Cardiac fibroblast (primary cell): Measurements from ENCODE around the gene XYLT1.
"Not testable (repeated sequence)": the region's sequence is repeated elsewhere in the genome, so short reads cannot be mapped to it uniquely, and the experiment has no call there.

Source experiments
- DNase-seq, 2 donors: peaks; one replicate each; pipeline versions ENCODE4 v3.0.0 to v3.0.0-alpha.2; 2010; ENCODE audit warnings: low read depth in 2 of 2
- H3K4me3 ChIP-seq, 2 donors: replicated peaks in 1 of 2; 1 replicate in 1 of 2; 2 replicates in 1 of 2; pipeline ENCODE4 v1.5.1; 2011; ENCODE audit warnings: low read depth in 2 of 2, low read length in 2 of 2, mild to moderate bottlenecking in 2 of 2, moderate library complexity in 1 of 2
- TF ChIP-seq, protein P1 (sequence below): IDR thresholded peaks from one replicate; pipeline ENCODE4 v1.5.1; 2011; ENCODE audit warnings: low read depth, mild to moderate bottlenecking, low read length, inconsistent platforms

XYLT1 gene

DNA sequence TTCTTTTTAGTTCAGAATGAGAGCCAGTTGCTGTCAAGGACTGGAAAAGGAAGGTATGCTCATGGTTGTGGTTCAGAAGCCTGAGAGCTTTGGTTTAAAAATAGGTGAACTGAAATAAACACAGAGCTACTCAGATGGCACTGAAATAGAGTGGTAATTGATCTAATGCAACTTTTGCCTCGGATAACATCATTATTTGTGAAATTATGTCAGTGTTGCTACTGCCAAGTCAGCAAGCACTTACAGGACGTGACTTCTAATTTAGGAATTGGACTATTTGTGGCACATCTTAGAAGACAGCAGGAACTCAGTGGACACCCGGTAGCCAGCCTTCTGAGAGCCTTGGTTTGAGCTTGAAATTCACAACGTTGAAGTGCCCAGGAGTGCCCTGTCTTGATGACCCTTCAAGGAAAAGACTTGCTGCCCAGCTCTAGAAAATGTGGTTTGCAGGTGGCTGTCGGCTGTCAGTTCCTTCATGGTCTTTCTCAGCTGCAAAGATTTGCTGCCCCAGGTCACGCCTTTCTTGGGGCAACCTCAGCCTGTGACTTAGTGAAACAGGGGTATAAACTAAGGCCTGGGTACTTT, 42.0 kb upstream of the XYLT1 start:
- H3K4me3 ChIP-seq: no peak overlapping the region
- TF ChIP-seq, protein P1, sequence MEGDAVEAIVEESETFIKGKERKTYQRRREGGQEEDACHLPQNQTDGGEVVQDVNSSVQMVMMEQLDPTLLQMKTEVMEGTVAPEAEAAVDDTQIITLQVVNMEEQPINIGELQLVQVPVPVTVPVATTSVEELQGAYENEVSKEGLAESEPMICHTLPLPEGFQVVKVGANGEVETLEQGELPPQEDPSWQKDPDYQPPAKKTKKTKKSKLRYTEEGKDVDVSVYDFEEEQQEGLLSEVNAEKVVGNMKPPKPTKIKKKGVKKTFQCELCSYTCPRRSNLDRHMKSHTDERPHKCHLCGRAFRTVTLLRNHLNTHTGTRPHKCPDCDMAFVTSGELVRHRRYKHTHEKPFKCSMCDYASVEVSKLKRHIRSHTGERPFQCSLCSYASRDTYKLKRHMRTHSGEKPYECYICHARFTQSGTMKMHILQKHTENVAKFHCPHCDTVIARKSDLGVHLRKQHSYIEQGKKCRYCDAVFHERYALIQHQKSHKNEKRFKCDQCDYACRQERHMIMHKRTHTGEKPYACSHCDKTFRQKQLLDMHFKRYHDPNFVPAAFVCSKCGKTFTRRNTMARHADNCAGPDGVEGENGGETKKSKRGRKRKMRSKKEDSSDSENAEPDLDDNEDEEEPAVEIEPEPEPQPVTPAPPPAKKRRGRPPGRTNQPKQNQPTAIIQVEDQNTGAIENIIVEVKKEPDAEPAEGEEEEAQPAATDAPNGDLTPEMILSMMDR: no peak
- DNase-seq: peak in 1 of 2 donors; percentile 19

DNA sequence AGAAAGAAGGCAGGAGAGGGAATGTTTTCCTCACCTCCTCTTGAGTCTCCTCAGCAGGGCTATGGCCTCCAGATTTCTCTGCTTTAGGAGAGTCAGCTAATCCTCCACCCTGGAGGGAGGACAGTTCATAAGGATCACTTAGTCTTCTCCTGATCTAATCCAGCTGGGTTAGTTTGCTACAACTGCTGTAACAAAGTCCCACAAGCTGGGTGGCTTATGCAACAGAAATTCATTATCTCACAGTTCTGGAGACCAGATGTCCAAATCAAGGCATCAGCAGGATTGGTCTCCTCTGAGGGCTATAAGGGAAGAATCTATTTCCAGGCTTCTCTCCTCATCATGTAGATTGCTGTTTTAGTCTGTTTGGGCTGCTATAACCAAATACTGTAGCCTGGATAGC, 40.6 kb upstream of the XYLT1 start:
- peak in 1 of 2 donors; percentile 9 for DNase-seq
- TF ChIP-seq, protein P1: no peak
- no peak overlapping the region for H3K4me3 ChIP-seq

DNA sequence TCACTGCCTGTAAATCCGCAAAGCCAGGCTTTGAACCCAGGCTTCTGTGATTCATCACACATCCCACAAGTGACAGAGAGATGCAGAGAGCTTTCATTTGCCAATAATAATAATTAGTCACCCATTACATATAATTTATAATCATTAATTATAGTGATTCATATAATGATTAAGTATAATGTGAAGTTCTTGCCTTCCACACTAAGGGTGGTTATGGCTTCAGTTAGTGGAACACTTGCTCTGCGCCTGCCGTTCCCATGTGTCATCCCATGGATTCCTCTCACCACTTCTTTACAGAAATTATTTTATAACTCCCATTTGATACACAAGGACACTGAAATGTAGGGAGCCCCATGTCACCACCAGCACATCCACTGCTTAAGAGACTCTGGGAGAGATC, 39.8 kb upstream of the XYLT1 start:
- peak in 1 of 2 donors; percentile 10 for DNase-seq
- no peak overlapping the region for H3K4me3 ChIP-seq
- TF ChIP-seq, protein P1: no peak

DNA sequence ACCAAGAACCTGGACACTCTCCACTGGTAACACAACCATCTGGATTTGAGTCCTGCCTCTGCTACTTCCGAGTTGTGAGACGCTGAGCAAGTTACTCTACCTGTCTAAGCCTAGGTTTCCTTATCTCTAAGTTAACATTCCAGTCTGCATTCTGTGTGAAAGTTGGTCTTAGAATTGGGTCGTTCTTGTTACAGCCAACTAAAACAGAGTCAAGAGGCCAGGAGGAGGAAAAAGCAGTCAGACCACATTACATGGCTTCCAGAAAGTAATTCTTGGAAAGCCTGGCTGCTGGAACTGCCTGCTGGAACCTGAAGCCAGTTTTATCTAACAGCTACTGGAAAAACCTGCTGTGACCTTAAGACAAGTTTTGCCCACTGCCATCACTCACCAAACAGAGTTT, 38.4 kb upstream of the XYLT1 start:
- TF ChIP-seq, protein P1: no peak
- DNase-seq: no peak
- H3K4me3 ChIP-seq: no peak overlapping the region

DNA sequence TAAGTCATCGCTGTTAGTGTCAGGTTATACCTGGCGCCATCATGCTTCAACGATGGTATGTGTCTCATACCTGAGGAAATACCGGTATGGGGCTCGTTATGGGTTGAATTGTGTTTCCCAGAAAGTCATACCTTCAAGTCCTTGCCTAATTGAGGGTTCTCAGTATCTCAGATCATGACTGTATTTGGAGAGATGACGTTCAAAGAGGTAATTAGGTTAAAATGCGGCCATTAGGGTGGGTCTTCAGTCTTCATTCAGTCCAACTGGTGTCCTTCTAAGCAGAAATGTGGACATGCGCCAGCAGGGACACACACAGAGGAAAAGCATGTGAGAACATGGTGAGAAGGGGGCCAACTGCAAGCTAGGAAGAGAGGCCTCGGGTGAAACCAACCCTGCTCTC, 37.5 kb upstream of the XYLT1 start:
- no peak overlapping the region for H3K4me3 ChIP-seq
- no peak for DNase-seq

DNA sequence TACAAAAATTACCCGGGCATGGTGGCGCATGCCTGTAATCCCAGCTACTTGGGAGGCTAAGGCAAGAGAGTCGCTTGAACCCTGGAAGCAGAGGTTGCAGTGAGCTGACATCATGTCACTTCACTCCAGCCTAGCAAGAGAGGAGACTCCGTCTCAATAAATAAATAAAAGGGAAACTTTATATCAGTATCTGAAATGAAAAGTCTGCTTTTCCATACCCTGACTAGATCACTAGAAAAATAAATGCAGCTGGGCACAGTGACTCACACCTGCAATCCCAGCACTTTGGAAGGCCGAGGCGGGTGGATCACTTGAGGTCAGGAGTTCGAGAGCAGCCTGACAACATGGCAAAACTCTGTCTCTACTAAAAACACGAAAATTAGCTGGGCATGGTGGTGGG, 36.8 kb upstream of the XYLT1 start:
- not testable (repeated sequence) for H3K4me3 ChIP-seq, DNase-seq

More for the DNA sequence above, 37.5 kb upstream of the XYLT1 start:
- TF ChIP-seq, protein P1: no peak

DNA sequence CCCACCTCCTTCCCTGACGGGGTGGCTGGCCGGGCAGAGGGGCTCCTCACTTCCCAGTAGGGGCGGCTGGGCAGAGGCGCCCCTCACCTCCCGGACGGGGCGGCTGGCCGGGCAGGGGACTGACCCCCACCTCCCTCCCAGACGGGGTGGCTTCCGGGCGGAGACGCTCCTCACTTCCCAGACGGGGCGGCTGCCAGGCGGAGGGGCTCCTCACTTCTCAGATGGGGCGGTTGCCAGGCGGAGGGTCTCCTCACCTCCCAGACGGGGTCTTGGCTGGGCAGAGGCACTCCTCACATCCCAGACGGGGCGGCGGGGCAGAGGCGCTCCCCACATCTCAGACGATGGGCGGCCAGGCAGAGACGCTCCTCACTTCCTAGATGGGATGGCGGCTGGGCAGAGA, 35.1 kb upstream of the XYLT1 start:
- not testable (repeated sequence) for DNase-seq, H3K4me3 ChIP-seq

DNA sequence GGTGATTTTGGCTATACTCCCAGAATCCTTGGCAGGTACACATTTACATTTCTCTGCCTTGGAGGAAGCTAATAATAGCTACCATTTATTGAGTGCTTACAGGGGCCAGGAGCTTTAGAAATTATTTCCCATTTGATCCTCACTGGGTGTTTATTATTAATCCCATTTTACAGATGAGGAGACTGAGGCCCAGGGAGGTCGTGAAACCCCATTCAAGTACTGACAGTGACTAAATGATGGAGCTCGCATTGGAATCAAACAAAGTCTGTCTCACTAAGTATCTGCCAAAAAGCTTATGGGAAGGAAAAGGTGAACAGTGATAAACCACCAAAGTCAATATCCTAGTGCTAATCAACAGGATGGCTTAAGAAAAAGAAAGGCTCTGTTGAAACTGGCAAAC, 33.3 kb upstream of the XYLT1 start:
- H3K4me3 ChIP-seq: no peak overlapping the region
- TF ChIP-seq, protein P1: no peak
- no peak for DNase-seq
